ENCODE data around the gene DCAF17.

GRCh38 chr2:171480908-171481307 is 46.9 kb downstream of the DCAF17 start:
- TF ChIP-seq CTCF (IDR thresholded peaks at IDR 0.05; ENCODE audit: low read length): no peak
- no peak for TF ChIP-seq EZH2 (IDR thresholded peaks at IDR 0.05; ENCODE audit: borderline replicate concordance, low read length)

Data from OCI-LY1 (cell line).